GM19023 (cell line): ENCODE data around the gene BRI3BP.
"Not testable (repeated sequence)": the region's sequence is repeated elsewhere in the genome, so short reads cannot be mapped to it uniquely, and the experiment has no call there.

Source experiments
- ATAC-seq: cut with Tn5 transposase; IDR thresholded peaks from one replicate; pipeline ENCODE4 v1.9.1; 2021; ENCODE audit warnings: mild to moderate bottlenecking, moderate library complexity; ENCODE audit not compliant: unreplicated experiment

BRI3BP gene

DNA sequence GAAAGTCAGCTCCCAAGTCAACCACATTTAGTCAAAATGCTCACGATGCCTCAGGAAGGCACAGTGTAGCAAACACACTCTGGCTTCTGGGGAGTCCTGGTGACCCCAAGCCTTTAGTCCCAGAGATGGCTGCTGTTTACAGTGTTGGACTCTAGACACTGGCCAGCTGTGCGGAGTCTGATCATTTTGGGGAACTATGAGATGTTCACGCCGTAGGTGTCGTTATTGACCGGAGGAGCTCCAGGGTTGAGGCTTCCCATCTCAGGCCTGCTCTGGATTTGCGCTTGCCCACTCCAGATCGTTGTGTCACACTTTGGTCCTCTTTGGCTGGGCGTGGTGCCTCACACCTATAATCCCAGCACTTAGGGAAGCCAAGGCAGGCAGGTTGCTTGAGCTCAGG is 27.7 kb downstream of the BRI3BP start:
- no peak for ATAC-seq

DNA sequence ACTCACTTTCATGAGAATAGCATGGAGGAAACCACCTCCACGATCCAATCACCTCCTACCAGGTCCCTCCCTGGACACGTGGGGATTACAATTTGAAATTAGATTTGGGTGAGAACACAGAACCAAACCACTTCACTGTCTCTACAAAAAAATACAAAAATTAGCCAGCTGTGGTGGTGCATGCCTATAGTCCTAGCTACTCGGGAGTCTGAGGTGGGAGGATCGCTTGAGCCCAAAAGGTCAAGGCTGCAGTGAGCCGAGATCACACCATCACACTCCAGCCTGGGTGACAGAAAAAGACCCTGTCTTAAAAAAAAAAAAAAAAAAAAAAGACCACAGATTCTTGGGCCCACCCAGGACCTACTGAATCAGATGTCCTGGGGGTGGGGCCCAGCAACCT is 28.3 kb downstream of the BRI3BP start:
- ATAC-seq = no peak

DNA sequence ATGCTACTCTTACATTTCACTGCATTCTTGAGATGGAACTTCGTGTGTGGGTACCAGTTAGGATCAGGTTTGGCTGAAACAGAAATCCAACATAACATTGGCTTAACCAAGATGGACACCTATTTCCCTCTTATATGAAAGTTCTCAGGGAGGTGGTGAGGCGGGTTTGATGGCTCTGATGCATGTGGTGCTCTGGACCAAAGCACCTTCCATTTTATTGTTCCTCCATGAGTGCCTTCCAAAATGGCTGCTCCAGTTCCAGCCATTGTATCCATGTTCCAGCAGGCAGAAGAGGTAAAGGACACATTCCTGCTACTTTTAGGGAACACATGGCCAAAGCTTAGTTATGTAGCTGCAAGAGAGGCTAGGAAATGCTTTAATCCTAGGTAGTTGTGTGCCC is 29.6 kb downstream of the BRI3BP start:
- ATAC-seq = no peak

DNA sequence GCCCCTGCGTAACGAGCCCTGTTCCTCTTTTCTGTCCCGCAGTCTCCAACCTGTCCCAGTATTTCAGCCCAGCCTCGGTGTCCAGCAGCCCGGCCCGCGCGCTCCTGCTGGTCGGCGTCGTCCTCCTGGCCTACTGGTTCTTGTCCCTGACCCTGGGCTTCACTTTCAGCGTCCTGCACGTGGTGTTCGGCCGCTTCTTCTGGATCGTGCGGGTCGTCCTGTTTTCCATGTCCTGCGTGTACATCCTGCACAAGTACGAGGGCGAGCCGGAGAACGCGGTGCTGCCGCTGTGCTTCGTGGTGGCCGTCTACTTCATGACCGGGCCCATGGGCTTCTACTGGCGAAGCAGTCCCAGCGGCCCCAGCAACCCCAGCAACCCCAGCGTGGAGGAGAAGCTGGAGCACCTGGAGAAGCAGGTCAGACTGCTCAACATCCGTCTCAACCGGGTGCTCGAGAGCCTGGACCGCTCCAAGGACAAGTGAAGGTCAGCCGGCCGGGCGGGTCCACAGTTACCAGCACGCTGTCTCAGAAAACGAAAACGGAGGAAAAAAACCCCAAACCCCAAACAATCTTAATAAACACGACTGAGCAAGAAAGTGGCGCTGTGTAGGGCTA is 31.6 kb downstream of the BRI3BP start:
- no peak for ATAC-seq

DNA sequence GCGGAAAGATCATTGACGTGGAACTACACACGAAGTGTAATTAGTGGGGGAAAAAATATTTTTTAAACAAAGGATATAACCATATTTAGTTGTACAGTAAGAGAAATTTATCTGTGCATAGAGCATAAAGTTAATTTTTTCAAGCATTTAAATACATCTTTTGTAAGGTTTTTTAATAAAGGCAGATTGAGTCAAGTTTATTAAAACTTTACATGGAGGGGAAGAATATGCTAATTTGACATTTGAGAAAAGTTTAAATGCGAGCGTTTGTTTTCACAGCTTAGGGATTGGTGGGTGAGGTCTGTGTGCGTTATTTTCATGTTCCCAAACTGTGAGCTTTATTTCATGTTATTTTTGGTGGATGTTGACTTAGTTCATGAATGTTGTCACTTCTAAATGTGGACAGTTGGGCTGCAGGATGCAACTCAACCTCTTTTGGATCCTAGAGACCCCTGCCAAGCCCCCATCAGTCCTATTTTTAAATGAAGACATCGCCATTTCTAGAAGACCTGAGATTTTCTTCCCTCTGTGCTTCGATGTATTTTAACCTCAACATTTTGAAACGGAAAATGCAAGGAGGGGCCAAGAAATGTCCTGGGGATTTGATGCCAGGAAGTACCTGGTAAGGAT is 32.3 kb downstream of the BRI3BP start:
- no peak for ATAC-seq

DNA sequence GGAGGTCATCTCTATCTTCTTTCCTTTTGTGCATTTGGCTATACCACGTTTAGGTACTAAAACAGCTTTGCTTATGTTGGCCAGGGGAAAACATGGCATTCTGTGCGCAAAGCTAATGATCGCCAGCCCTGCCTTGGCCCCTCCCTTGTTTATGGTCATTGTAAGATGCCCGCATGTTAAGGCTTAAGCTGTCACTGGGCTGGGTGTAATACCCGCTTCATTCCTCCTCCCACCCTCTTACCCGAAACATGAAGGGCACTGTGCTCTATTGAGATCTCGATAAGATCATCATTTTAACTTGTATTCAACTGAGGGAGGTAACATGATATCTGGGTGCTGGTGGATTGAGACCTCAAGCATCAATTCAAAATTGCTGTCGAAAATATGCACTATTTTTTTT is 34.7 kb downstream of the BRI3BP start:
- ATAC-seq = no peak

DNA sequence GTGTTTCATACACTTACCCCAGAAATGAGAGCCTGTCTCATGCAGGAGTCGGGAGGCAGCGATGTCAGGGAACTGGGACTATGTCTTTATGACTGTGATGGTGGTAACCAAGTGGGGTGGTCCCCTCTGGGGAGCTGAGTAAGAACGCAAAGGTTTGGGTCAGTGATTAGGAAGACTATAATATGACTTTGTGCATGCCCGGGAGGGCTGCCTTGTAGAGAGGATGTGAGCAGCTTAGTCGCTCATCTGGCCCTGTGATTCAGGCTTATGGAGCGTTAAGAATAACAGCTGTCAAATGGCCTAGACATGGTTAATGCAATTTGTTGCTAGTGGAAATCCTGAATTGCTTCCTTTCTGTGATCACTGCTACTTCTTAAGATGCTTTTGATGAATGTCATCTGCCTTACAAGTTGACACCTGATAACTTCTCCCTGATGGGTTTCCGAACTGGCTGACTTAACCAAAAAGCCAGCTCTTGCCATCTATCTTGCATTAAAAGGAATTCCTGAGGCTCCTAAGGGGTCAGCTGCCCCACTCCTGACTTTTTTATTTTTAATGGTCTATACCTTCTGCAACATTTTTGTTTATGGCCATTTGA is 36.4 kb downstream of the BRI3BP start:
- no peak for ATAC-seq

DNA sequence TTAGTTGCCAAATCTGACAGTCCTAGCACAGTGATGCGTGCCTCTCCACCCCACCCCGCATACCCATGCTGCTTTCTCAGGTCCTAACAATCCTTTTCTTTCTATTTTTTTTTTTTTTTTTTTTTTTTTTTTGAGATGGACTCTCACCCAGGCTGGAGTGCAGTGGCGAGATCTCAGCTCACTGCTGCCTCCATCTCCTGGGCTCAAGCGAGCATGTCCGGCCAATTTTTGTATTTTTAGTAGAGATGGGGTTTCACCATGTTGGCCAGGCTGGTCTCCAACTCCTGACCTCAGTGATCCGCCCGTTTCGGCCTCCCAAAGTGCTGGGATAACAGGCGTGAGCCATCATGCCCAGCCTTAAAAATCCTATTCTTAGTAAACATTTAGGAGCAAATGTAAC is 38.0 kb downstream of the BRI3BP start:
- ATAC-seq = not testable (repeated sequence)

DNA sequence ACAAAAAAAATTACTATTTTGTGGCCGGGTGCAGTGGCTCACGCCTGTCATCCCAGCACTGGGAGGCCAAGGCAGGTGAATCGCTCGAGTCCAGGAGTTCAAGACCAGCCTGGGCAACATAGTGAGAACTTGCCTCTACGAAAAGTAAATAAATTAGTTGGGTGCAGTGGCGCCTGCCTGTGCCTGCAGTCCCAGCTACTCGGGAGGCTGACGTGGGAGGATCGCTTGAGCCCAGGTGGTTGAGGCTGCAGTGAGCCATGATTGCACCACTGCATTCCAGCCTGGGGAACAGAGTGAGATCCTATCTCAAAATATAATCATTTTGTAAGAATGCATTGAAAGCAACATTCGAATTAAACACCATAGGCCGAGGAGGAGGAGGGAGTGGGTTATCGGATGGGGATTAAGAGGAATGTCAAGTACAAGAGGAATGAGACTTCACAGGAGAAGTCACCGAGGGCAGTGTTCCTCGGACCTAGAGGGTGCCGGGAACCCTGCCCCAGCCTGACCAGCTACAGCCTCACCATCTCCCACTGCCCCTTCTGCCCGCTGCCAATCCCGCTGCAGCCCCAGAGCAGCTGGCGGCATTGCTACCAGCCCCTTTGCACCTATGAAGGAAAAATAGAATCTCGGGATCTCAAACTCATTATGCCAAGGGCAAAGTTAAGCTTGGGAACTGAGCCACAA is 39.2 kb downstream of the BRI3BP start:
- ATAC-seq = no peak

DNA sequence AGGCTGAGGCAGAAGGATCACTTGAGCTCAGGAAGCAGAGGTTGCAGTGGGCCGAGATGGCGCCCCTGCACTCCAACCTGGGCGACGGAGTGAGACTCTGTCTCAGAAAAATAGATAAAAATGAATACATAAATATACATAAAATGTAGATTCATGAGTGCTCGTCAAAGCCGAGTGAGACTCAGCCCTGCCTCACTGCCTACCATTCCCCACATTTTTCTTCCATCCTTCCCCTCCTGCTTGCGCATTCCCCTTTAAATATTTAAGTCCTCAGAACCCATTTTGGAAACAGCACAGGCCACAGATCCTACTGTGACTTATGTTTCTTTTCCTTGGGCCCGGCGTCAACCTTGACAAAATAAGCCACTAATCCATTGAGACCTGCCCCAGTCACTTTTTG is 39.8 kb downstream of the BRI3BP start:
- ATAC-seq = no peak

DNA sequence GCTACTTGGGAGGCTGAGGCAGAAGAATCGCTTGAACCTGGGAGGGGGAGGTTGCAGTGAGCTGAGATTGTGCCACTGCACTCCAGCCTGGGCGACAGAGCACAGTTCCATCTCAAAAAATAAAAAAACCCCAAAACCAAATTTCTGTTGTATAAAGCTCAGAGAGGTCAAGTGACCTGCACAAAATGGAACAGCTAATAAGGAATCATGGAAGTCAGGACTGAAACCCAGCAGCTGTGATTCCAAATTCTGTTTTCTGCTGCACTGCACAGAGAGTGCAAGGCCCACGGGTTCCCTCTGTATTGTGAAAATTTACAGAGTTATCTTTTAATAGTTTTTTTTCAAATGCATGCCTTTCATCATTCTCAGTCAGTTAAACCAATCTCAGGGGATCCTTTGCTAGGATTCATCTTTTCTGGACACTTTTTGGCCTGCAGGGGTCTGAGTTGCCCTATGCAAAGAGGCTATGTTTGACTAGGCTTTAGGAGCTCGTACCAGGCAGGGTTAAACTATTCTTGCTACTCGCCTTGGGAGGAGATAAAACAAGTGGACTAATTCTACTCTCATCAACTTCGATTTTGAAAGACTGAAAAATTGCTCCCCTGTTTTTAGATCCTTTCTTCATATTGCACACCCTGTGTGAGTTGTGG is 45.7 kb downstream of the BRI3BP start:
- ATAC-seq = no peak

DNA sequence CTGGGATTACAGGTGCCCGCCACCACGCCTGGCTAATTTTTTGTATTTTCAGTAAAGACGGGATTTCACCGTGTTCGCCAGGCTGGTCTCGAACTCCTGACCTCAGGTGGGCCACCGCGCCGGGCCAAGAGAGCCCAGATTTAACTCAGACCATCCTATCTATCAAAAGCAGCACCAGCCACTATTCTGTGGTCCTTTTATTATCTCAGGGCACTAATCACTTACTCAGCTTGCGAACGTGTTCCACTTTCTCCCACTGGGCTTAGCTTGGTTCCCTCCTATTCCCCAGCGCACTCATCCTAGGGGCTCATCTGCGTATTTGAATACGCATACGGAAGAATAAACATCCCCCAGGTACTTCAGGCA is 55.6 kb downstream of the BRI3BP start:
- ATAC-seq = no peak

DNA sequence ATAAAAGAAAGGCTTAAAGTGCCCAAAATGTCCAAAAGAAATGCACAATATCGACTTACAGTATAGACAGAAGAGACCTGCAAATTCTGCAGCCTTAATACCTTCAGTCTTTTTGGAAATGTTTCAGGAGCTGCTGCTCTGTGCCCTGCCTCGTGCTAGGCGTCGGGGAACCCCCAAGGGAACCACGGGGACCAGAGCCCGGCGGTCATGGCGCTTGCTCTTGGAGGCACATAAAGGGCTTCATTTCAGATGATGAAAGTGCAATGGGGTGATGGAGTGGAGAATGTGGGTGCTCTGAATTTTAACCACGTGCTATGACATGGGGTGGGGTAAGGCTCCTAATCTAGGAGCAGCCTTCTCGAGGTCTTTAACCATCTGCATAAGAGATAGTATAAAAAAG is 57.0 kb downstream of the BRI3BP start:
- no peak for ATAC-seq

DNA sequence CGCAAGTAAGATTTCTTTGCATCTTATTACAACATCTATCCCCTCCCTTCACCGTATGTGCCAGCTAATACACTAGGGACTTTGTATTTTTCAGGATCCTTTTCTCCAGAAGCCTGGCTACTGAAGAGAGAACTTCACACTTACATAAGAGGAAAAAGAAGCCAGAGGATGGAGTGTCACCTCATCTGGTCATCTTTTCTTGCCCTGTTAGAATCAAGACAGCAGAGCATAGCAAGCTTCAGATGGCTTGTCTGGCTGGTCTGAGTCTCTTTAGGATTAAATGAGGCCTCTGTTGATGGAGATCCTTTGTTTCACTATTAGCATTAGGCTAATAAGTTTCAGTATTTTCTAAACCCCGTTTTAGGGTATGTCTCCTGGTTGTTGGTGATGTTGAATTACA is 57.4 kb downstream of the BRI3BP start:
- ATAC-seq = no peak

DNA sequence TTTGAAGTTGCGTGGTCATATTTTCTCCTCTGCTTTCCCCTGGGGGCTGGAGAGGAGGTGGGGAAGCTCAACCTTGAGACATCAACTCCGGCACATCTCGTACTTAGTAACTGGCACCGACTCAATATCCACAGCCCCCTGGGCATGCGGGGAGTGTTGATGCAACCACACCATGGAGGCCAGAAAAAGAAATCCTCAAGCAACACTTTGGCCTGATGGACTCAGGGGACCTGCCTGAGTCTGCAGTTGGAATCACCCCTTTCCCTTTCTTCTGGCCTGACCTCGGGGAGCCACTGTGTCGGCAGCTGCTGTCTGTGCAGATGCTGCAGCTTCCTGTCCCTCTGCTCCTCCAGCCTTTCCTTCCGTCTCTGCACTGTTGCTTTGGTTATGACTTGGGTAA is 60.4 kb downstream of the BRI3BP start:
- ATAC-seq = no peak

DNA sequence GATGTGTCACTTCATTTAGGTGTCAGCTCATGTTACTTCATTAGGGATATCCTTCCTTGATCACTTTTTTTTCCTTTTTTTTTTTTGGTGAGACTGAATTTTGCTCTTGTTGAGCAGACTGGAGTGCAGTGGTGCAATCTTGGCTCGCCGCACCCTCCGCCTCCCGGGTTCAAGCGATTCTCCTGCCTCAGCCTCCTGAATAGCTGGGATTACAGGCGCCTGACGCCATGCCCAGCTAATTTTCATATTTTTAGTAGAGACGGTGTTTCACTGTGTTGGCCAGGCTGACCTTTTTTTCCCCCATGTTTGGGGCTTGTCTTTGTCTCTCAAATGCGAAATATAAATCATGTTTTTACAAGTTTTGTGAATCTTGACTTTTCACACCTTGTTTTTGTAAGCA is 62.1 kb downstream of the BRI3BP start:
- no peak for ATAC-seq

DNA sequence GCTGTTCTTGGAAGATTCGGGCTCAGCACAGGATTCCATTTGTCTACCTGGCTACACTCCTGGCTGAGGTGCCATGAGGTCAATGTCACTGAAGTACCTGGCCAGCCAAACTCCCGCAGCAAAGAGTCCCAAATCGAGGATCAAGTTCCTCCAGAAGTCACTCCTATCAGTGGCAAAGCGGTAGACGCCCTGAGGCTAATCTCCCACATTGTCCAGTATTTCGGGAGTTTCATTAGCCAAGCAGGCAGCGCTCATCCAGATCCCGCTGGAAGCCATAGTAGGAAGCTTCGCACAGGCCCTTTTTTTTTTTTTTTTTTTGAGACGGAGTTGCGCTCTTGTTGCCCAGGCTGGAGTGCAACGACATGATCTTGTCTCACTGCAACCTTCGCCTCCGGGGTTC is 62.9 kb downstream of the BRI3BP start:
- no peak for ATAC-seq

DNA sequence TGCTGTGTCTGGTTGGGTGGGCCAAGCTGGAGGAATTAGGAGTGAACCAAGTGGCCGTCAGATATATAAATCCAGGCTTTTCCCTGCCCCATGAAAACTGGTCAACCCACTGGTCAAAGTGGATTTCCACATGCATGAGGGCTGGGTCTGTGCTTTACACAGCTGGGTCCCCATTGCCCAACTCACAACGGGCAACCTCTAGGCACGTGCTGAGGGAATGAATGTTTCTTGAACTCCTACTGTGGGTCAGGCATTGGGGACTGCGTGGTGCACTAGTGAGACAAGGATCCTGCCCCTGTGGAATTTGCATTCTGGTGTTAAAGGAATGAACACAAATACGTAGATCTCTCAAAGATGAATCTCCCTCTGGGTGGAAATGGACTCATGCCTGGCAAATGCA is 64.3 kb downstream of the BRI3BP start:
- no peak for ATAC-seq

DNA sequence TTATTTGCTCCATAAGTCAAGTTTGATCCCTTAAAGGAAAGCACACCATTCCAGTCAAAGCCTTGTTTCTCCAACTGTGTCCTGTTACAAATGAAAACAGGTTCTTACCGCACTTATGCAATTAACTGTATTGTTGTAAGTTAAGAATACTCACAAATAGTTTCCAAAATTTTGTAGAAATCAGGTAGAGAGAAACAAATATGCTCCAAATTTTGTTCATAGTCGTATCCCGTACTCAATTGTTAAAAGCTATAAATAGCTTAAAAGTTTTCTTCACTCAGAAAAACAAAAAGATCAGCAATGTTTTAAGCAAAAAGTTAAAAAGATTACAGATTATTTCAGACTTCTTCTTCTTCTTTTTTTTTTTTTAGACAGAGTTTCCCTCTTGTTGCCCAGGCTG is 67.8 kb downstream of the BRI3BP start:
- ATAC-seq = no peak

DNA sequence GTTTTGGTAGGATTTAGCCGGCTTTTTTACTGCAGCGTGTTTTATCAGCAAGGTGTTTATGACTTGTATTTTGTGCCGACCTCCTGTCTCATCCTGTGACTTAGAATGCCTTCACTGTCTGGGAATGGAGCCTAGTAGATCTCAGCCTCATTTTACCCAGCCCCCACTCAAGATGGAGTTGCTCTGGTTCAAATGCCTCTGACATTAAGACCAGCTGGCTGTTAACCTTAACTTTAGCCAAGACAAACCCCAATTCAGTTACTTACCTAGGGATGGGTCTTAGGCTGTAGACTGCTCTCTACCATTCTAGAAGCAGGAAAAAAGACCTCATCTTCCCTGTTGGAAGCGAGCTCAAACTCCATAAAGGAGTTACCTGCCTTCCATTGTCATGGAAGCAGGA is 70.1 kb downstream of the BRI3BP start:
- not testable (repeated sequence) for ATAC-seq

DNA sequence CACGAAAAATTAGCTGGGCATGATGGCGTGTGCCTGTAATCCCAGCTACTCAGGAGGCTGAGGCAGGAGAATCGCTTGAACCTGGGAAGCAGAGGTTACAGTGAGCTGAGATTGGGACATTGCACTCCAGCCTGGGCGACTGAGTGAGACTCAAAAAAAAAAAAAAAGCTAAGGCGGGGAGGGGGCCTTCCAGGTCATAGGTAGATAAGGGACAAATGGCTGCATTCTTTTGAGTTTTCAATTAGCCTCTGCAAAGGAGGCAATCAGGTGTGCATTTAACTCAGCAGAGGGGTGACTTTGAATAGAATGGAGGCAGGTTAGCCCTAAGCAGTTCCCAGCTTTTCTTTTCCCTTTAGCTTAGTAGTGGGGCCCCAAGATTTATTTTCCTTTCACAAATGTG is 71.0 kb downstream of the BRI3BP start:
- no peak for ATAC-seq
